ENCODE data around the gene NDST1.

The NDST1 gene

GRCh38 chr5:150574818-150575547, 67.1 kb downstream of the NDST1 start:
- DNase-seq = no peak

DNA sequence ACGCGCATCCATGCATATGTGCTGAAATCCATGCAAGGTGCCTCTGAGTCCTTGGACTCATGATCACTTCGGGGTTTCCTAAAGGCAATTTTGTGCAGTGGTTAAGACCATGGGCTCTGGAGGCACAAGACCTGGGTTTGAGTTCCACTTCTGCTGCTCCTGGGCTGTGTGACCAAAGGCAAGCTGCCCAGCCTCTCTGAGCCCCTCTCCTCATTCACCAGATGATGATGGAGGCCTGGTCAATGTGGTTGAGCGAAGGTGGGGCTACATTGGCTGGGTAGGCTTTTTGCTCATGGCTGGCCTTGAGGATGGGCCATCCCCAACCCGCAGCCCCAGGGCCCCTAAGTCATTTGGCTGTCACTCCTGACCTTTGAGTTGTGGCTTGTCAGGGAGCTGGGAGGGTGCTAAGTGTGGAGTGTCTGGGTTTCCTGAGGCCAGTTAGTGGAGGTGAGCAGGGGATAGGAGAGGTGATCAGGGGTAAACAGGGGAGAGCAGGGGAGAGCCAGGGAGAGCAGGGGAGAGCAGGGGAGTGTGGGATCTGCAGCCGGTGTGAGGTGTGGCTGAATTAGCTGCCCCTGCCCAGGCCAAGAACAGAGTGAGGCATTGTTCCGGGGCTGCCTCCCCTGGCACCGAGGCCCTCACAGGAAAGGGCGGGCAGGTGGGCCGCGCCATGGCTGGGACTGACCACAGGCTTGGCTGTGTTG, 68.0 kb downstream of the NDST1 start:
- no peak for DNase-seq

DNA sequence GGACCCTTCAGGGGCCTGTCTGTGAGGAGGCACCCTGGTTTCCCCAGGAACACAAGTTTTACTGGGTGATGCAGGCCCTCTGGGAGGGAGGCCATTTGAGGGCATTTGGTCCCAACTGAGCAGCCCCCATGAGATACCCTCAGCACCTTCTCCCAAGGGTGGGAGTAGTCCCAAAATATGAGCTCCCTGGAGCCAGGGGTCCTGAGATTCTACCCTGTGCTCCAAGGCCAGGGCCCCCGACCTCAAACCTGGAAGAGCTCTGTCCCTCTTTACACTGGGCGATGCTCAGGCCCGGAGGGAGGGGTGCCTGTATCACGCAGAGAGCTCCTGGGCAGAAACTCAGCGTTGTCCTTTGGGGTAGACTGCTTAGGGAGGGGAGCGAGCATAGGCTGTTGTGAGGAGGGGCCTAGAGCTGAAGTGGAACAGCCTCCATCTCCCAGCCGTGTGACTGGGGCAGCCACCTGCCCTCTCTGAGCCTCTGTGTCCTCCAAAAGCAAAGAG, 68.6 kb downstream of the NDST1 start:
- no peak for DNase-seq

DNA sequence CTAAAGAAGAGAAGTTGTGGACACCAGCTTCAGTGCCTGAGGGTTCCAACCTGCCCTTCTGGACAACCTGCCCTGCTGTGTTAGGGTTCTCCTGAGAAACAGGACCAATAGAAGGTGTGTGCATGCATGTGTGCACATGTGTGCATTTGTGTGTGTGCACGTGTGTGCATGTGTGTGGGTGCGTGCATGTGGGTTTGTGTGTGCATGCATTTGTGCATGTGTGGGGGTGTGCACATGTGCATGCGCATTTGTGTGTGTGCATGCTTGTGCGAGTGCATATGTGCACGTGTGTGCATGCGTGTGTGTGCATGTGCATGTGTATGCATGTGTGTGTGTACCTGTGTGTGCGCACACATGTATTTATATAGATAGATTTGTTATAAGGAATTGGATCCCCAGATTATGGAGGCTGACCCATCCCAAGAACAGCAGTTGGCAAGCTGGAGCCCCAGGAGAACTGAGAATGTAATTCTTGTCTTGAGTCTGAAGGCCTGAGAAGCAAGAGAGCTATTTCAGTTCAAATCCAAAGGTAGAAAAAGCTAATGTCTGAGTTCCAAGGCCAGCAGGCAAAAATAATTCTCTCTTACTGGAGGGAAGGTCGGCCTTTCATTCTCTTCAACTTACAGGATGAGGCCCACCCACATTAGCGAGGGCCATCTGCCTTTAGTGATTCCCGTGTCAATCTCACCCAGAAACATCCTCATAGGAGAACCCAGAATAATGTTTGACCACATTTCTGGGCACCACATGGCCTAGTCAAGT, 69.6 kb downstream of the NDST1 start:
- no peak for DNase-seq

GRCh38 chr5:150578781-150579461, 71.0 kb downstream of the NDST1 start:
- no peak for DNase-seq

DNA sequence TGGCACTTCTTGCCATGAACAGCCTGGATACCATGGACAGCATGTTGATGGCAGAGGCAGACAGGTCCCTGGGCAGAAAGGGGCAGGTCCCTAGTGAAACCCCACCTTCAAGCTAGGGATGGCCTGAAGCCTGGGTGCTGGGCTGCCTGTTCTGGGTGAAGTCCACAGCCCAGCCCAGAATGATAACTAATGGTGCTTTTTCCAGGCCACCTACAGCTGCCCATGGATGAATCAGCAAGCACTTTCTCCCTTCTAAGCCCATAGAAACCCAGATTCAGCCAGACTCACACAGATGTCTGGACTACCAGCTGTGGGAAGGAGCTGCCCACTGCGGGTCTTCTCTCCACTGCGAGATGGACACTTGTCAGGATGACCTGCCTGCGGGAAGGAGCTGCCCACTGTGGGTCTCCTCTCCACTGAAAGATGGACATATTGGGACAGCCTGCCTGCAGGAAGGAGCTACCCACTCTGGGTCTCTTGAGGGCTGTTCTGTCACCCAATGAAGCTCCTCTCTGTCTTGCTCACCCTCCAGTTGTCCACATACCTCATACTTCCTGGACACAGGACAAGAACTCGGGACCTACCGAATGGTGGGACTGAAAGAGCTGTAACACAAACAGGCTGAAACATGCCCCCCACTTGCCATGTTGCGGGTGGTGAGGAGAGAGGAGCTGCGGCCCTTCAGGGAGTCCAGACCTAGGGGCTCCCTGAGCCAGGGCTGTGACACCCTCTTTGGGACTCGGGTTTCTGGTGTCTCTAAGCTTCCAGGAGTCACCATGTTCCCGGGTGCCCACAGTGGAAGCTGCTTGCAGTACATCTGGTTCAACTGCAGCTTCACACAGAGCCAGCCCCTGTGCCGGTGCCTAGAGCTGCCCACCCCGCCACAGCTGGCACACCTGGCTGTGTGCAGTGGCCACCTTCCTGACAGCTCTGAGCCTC, 71.8 kb downstream of the NDST1 start:
- DNase-seq = no peak

- no peak for DNase-seq
Measured at GRCh38 chr5:150580917-150581316, 73.0 kb downstream of the NDST1 start.

DNA sequence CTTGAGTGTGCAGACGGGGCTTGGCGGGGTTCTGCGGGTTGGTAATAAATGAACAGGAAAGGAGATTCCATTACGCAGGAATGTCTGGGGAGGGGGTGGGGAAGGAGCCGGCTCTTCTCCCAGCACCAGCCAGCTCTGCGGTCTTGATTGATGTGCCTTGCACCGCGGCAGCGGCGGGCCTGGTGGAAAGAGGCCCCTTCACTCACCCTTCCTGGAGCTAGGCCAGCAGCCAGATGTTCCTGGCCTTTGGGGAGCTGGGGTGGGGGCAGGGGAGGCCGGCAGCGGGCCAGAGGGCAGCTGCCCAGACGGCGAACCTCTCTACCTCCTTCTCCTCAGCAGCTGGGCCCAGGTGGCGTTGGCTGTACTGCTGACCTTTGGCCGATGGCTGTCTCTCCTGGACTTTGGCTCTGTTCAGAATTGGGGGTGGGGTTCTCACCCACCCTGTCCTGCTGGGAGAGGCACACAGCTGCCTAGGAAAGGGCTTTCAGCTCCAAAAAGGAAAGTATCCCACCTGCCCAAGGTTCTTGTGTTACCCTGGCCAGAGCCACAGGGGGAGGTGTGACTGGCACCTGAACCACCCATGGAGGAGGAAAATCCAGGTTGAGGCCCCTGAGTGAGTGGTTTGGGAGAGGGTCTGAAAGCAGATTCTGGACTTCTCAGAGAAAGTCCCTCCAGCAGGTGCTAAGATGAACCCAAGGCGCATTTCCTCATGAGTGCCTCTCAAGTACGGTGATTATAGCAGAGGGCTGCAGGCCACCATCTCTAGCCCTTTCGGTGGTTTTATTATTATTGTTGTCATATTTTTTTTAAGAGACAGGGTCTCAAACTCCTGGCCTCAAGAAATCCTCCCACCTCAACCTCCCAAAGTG, 74.5 kb downstream of the NDST1 start:
- DNase-seq = no peak

DNA sequence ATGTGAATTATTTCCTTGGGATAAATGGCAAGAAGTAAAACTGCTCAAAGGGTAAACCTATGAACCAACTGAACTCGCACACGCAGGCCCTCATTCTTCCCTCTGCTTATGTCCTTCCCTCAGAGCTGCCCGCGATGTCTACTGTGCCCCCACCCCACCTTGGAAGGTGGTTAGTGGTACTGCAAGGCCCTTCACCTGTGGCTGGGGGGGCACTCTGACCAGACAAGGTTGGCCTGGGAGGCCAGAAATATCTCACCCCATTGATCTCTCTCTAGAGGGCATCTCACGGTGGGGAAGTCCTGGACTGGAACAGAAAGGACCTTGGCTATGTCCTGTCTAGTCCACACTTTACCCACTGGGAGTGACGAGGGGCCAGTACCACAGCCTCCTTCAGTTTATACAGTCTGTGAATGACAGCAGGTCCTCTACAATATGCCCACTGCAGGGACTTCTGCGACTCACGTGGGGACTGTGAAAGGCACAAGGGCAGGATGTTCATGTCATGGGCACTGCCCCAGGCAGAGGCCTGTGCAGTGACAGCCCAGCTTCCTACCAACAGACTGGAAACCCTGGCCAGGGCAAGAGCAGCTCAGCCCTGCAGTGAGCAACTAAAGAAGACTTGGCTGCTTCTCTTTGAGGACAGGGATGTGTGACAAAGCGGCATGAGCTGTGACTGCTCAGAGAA, 75.8 kb downstream of the NDST1 start:
- DNase-seq = no peak

DNA sequence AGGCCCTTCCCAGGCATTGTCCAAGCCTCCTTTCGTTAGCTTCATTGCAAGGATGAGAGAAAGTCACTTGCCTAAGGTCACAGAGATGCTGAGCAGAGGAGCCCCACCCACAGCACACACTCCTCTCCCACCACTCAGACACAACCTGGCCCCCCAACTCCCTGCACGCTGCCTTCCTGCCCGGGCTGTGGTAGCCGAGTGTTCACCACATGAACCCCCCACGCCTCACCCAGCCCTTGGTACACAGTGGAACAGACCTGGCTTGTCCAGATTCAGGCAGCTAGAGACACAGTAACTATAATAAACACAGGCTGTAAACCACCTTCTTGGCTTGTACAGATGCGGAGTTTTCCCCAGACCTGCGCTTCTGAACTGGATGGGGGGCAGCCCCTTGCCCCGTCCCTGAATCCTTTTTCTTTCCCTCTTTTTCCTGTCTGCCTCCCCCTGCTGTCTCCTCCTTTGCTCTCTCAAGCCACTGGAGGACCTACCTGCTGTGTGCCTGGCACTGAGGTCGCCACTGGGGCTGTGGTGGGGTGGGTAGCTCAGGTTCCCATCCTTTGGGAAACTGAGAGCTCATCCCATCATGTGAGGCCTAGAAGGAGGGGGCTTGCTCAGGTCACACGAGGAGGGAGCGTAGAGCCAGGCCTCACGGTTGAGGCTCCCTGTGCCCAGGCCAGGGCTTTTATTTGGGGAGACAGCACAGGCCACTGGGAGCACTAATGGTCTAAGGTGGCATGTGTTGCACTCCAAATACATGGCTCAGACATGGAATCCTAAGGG, 76.8 kb downstream of the NDST1 start:
- no peak for DNase-seq

GRCh38 chr5:150585781-150586341, 77.9 kb downstream of the NDST1 start:
- DNase-seq = no peak

GRCh38 chr5:150587016-150587415, 79.1 kb downstream of the NDST1 start:
- no peak for DNase-seq

GRCh38 chr5:150587856-150588595, 80.1 kb downstream of the NDST1 start:
- no peak for DNase-seq

GRCh38 chr5:150588596-150588890, 80.6 kb downstream of the NDST1 start:
- no peak for DNase-seq

DNA sequence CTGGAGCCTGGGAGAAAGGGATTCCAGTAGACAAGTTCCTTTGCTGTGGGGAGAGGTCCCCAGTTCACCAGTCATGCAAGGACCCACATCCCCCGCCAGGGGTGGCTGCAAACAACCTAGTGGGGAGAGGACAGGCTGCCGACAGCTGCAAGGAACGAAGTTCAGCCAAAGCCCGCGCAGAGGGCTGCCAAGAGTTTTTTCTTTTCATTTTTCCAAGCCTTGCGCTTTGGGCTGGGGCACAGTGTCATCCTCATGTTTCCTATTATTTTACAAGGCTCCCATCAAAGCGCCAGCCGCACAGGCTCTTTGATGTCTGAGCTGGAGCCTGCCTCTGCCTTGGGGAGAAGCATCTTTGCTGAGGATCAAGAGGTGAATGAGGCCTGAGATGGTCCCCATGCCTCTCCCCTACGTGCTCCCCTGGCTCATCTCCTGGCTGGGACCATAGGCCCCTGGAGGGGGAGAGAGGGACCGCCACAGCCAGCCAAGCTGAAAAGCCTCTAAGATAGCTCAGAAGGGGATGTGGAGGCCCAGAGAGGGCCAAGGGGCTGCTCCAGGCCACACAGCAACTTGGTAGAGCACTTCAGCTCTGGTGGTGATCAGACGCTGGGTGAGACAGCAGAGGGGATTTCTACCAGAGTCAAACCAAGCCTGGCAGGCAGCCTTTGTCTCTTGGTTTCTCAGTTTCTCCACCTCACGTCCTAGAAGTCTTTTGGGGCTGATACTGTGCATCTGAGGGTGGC, 82.1 kb downstream of the NDST1 start:
- no peak for DNase-seq

DNA sequence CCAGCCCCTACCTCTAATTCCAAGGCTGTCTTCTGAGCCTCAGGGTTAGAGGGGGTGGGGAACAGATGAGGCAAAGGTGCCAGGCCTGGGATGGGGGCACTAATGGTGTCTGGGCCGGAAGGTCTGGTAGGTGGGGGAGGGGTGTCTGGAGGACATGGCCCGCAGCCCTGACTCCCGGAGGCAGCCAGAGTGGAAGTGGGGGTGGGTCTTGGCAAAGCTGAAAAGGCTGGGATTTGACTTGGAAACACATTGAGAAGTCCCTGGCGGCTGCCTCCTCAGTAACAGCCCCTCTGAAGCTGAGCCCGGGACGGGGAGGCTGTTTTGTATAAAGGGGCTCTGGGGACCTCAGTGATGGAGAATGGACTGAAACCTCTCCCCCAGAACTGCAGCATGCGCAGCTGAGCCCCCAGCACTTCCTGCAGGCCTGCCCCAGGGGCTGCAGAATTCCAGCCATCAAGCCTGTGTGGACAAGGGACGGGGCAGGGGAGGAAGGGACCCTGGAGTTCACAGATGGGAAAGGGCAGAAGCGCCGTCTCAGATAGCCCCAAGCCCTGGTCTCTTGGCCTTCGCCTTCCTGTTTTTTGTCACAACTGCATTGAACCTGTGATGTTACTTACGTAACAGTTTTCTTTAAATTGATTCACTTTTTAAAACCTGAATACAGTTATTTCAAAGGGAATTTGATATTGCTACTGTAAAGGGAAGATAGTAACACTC, 83.2 kb downstream of the NDST1 start:
- no peak for DNase-seq

DNA sequence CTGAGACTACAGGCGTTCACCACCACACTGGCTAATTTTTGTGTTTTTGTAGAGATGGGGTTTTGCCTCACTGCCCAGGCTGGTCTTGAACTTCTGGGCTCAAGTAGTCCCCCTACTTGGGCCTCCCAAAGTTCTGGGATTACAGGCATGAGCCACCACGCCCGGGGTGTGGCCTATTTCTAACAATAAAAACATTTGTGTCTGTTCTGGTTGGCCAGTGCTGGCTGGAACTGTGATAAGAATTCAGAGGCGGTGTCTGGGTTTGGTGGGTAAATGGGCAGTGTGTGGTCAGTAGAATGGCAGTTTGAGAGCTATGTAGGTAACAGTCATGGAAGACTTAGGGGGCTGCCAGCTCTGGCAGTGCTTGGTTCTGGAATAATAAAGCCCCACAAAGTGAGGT, 85.7 kb downstream of the NDST1 start:
- no peak for DNase-seq
